ENCODE measurements around the gene COG5.

The COG5 gene

DNA sequence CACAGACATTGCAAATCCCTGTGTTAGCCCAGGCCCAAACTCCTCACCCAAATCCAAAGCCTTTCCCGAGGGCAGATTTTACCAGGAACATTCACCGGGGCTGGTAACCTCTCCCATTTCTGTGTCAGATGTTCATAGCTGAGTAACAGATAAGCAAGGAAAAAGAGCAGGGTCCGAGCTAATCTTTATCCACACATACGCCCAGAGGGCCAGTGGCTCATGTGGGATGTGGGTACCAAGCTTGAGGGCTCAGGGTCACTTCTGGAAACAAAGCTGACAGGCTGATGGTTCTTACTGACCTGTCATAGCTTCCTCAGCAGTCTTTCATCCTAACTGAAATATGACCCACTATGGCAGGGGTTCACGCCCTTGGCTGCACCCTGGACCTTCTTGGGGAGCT is 355.2 kb downstream of the COG5 start:
- TF ChIP-seq, protein P1, sequence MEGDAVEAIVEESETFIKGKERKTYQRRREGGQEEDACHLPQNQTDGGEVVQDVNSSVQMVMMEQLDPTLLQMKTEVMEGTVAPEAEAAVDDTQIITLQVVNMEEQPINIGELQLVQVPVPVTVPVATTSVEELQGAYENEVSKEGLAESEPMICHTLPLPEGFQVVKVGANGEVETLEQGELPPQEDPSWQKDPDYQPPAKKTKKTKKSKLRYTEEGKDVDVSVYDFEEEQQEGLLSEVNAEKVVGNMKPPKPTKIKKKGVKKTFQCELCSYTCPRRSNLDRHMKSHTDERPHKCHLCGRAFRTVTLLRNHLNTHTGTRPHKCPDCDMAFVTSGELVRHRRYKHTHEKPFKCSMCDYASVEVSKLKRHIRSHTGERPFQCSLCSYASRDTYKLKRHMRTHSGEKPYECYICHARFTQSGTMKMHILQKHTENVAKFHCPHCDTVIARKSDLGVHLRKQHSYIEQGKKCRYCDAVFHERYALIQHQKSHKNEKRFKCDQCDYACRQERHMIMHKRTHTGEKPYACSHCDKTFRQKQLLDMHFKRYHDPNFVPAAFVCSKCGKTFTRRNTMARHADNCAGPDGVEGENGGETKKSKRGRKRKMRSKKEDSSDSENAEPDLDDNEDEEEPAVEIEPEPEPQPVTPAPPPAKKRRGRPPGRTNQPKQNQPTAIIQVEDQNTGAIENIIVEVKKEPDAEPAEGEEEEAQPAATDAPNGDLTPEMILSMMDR (conservative IDR thresholded peaks at IDR 0.05; ENCODE audit: low read length): no peak
- no peak for TF ChIP-seq EZH2phosphoT487 (IDR thresholded peaks at IDR 0.05; ENCODE audit: borderline replicate concordance)
- H2AFZ ChIP-seq (ENCODE audit: low read length): no peak overlapping the region
- no peaks in the 10 kb centered on the region for H4K20me1 ChIP-seq (ENCODE audit: insufficient read depth, low read length, poor library complexity, severe bottlenecking)
- no peak overlapping the region for H3K4me3 ChIP-seq (ENCODE audit: low read length, poor library complexity, severe bottlenecking)
- H3K36me3 ChIP-seq (ENCODE audit: insufficient read depth, low read length): peaks cover 55% of the 10 kb centered on the region; the same call in 1 of the 2 replicates
- H3K9ac ChIP-seq (ENCODE audit: low read depth, low read length, poor library complexity, severe bottlenecking): no peak overlapping the region
- no peaks in the 10 kb centered on the region for H3K27me3 ChIP-seq (ENCODE audit: insufficient read depth, low read length, poor library complexity, severe bottlenecking)
- H3K9me2 ChIP-seq (replicated peaks; ENCODE audit: low read depth, low read length): no peaks in the 10 kb centered on the region
- no peaks in the 10 kb centered on the region for H3K4me1 ChIP-seq (ENCODE audit: insufficient read depth, low read length, poor library complexity, severe bottlenecking)
- no peak overlapping the region for H3K4me2 ChIP-seq (ENCODE audit: low read depth, low read length, poor library complexity, severe bottlenecking)
- H3F3A ChIP-seq (ENCODE audit: low read depth): no peaks in the 10 kb centered on the region
- no peaks in the 10 kb centered on the region for H3K79me2 ChIP-seq (ENCODE audit: insufficient read depth, low read length)
- no peaks in the 10 kb centered on the region for H3K9me3 ChIP-seq (ENCODE audit: insufficient read depth, low read depth, low read length)

DNA sequence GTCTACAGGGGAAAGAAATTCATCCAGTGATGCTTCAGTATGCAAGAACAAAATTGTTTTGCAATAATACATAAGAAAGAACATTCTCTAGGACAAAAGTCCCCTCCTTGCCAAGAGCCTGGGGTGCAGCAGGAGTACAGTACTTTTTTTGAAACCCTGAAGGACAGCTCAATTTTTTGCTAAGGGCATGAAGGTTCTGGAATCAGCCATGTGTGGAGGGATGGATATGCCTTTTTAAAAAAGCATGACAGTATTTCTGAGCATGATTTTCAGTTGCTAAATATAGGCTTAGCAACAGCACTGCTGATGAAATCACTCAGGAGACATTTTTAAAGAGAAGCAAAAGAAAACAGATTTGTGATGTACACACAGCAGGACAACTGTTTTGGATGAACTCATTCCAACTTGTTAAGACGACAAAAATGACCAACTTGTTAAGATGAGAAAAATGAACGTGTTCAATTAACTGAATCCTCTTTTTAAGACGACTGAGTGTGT is 355.6 kb downstream of the COG5 start:
- Histone ChIP-seq H3K4me3 (ENCODE audit: low read length, poor library complexity, severe bottlenecking) (no peak overlapping the region), H3K27me3 (ENCODE audit: insufficient read depth, low read length, poor library complexity, severe bottlenecking) (no peaks in the 10 kb centered on the region), H3K9me2 (replicated peaks; ENCODE audit: low read depth, low read length) (no peaks in the 10 kb centered on the region), H3K36me3 (ENCODE audit: insufficient read depth, low read length) (peaks cover 59% of the 10 kb centered on the region; the same call in 1 of the 2 replicates), H3K4me1 (ENCODE audit: insufficient read depth, low read length, poor library complexity, severe bottlenecking) (no peaks in the 10 kb centered on the region), H3F3A (ENCODE audit: low read depth) (no peaks in the 10 kb centered on the region), H3K9ac (ENCODE audit: low read depth, low read length, poor library complexity, severe bottlenecking) (no peak overlapping the region), H3K9me3 (ENCODE audit: insufficient read depth, low read depth, low read length) (no peaks in the 10 kb centered on the region), H2AFZ (ENCODE audit: low read length) (no peak overlapping the region), H3K4me2 (ENCODE audit: low read depth, low read length, poor library complexity, severe bottlenecking) (no peak overlapping the region), H3K79me2 (ENCODE audit: insufficient read depth, low read length) (no peaks in the 10 kb centered on the region), H4K20me1 (ENCODE audit: insufficient read depth, low read length, poor library complexity, severe bottlenecking) (no peaks in the 10 kb centered on the region)
- no peak for TF ChIP-seq EZH2phosphoT487 (IDR thresholded peaks at IDR 0.05; ENCODE audit: borderline replicate concordance)
- TF ChIP-seq, protein P1 (conservative IDR thresholded peaks at IDR 0.05; ENCODE audit: low read length): no peak

DNA sequence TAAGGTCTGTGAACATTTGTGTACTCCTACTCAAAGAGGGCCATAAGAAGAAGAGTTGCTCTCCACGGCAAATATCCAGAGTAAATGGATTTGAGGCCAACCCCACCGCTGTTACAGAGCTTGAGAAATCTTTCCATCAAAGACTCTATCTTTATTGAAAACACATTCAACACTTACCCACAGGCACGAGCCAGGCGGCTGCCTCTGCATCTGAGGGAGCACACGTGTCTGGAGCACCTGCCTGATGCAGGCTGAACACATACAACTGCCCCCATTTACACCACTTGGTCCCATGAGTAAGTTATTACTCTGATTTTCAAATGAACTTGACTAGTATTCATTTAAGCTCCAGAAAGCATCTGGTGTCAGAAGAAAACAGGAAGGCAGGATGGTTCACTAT is 356.3 kb downstream of the COG5 start:
- H3K9me3 ChIP-seq (ENCODE audit: insufficient read depth, low read depth, low read length): no peaks in the 10 kb centered on the region
- H3F3A ChIP-seq (ENCODE audit: low read depth): no peaks in the 10 kb centered on the region
- H3K9me2 ChIP-seq (replicated peaks; ENCODE audit: low read depth, low read length): no peaks in the 10 kb centered on the region
- peaks cover 65% of the 10 kb centered on the region; the same call in 1 of the 2 replicates for H3K36me3 ChIP-seq (ENCODE audit: insufficient read depth, low read length)
- H4K20me1 ChIP-seq (ENCODE audit: insufficient read depth, low read length, poor library complexity, severe bottlenecking): no peaks in the 10 kb centered on the region
- no peaks in the 10 kb centered on the region for H3K79me2 ChIP-seq (ENCODE audit: insufficient read depth, low read length)
- TF ChIP-seq, protein P1 (conservative IDR thresholded peaks at IDR 0.05; ENCODE audit: low read length): no peak
- no peaks in the 10 kb centered on the region for H3K4me1 ChIP-seq (ENCODE audit: insufficient read depth, low read length, poor library complexity, severe bottlenecking)
- no peak overlapping the region for H3K4me2 ChIP-seq (ENCODE audit: low read depth, low read length, poor library complexity, severe bottlenecking)
- H3K4me3 ChIP-seq (ENCODE audit: low read length, poor library complexity, severe bottlenecking): no peak overlapping the region
- H2AFZ ChIP-seq (ENCODE audit: low read length): no peak overlapping the region
- no peak overlapping the region for H3K9ac ChIP-seq (ENCODE audit: low read depth, low read length, poor library complexity, severe bottlenecking)
- no peaks in the 10 kb centered on the region for H3K27me3 ChIP-seq (ENCODE audit: insufficient read depth, low read length, poor library complexity, severe bottlenecking)

All from Loucy (cell line).